IPS-20b (cell line): ENCODE measurements around the gene TNNT1.

Experiments used
- H3K27ac ChIP-seq: one replicate; pipeline ENCODE4 v1.5.1; 2013; ENCODE audit warnings: low read length
- H3K27me3 ChIP-seq: 2 replicates; pipeline ENCODE4 v1.6.1; 2013; ENCODE audit warnings: mild to moderate bottlenecking, low read length, inconsistent platforms; ENCODE audit not compliant: insufficient read depth
- H3K36me3 ChIP-seq: 2 replicates; pipeline ENCODE4 v1.6.1; 2013; ENCODE audit warnings: low read depth, mild to moderate bottlenecking, inconsistent platforms, low read length, moderate library complexity; ENCODE audit not compliant: insufficient read depth
- H3K4me1 ChIP-seq: 2 replicates; pipeline ENCODE4 v1.6.1; 2013; ENCODE audit warnings: mild to moderate bottlenecking, control low read depth, inconsistent platforms, low read length, moderate library complexity; ENCODE audit not compliant: insufficient read depth
- H3K4me3 ChIP-seq: 2 replicates; pipeline ENCODE4 v1.5.1; 2013; ENCODE audit warnings: mild to moderate bottlenecking, low read length, inconsistent platforms
- H3K9ac ChIP-seq: 2 replicates; pipeline ENCODE4 v1.6.1; 2013; ENCODE audit warnings: low read depth, mild to moderate bottlenecking, inconsistent platforms, low read length, moderate library complexity
- H3K9me3 ChIP-seq: 2 replicates; pipeline ENCODE4 v1.6.1; 2013; ENCODE audit warnings: mild to moderate bottlenecking, low read depth, low read length, inconsistent platforms; ENCODE audit not compliant: insufficient read depth

The TNNT1 gene

GRCh38 chr19:55098716-55099556 lies 50.1 kb downstream of the TNNT1 start:
- no peak overlapping the region for H3K27ac ChIP-seq
- H3K9ac ChIP-seq: no peak overlapping the region
- 0 out of 2 replicates have a peak, but pooled peaks cover 2% of the 10 kb centered on the region for H3K4me1 ChIP-seq
- peaks cover 13% of the 10 kb centered on the region; the same call in 1 of the 2 replicates for H3K36me3 ChIP-seq
- no peak overlapping the region for H3K4me3 ChIP-seq
- H3K9me3 ChIP-seq: no peaks in the 10 kb centered on the region
- no peaks in the 10 kb centered on the region for H3K27me3 ChIP-seq

GRCh38 chr19:55097864-55098715 lies 50.9 kb downstream of the TNNT1 start:
- Histone ChIP-seq H3K9ac (no peak overlapping the region; the same call in 1 of the 2 replicates), H3K4me3 (no peak overlapping the region), H3K36me3 (peaks cover 9% of the 10 kb centered on the region; the same call in 1 of the 2 replicates), H3K4me1 (0 out of 2 replicates have a peak, but pooled peaks cover 2% of the 10 kb centered on the region), H3K27me3 (no peaks in the 10 kb centered on the region), H3K27ac (no peak overlapping the region), H3K9me3 (no peaks in the 10 kb centered on the region)

GRCh38 chr19:55096061-55096701 lies 52.8 kb downstream of the TNNT1 start:
- no peak overlapping the region for H3K27ac ChIP-seq
- no peak overlapping the region for H3K9ac ChIP-seq
- H3K27me3 ChIP-seq: no peaks in the 10 kb centered on the region
- H3K9me3 ChIP-seq: no peaks in the 10 kb centered on the region
- H3K36me3 ChIP-seq: peaks cover 1% of the 10 kb centered on the region; the same call in 1 of the 2 replicates
- peaks cover 5% of the 10 kb centered on the region for H3K4me1 ChIP-seq
- no peak overlapping the region for H3K4me3 ChIP-seq

- Histone ChIP-seq H3K4me1 (peaks cover 5% of the 10 kb centered on the region), H3K27me3 (no peaks in the 10 kb centered on the region), H3K27ac (no peak overlapping the region), H3K9me3 (no peaks in the 10 kb centered on the region), H3K9ac (no peak overlapping the region), H3K4me3 (no peak overlapping the region), H3K36me3 (peaks cover 8% of the 10 kb centered on the region; the same call in 1 of the 2 replicates)
These were observed 53.5 kb downstream of the TNNT1 start for GRCh38 chr19:55095260-55096060.

GRCh38 chr19:55094456-55095259 lies 54.3 kb downstream of the TNNT1 start:
- Histone ChIP-seq H3K9me3 (no peaks in the 10 kb centered on the region), H3K36me3 (peaks cover 11% of the 10 kb centered on the region; the same call in 1 of the 2 replicates), H3K4me1 (peaks cover 5% of the 10 kb centered on the region), H3K27me3 (no peaks in the 10 kb centered on the region), H3K9ac (no peak overlapping the region), H3K4me3 (no peak overlapping the region), H3K27ac (no peak overlapping the region)

- Histone ChIP-seq H3K4me3 (peak overlapping the region; percentile 73), H3K36me3 (peaks cover 14% of the 10 kb centered on the region; the same call in 1 of the 2 replicates), H3K4me1 (peaks cover 13% of the 10 kb centered on the region), H3K27ac (peak overlapping the region; percentile 70), H3K27me3 (peaks cover 5% of the 10 kb centered on the region), H3K9ac (peak overlapping the region; percentile 58; the same call in 1 of the 2 replicates), H3K9me3 (no peaks in the 10 kb centered on the region)
These were observed 56.3 kb downstream of the TNNT1 start for GRCh38 chr19:55092423-55093318.

- Histone ChIP-seq H3K4me3 (peak overlapping the region; percentile 73; the same call in 1 of the 2 replicates), H3K36me3 (peaks cover 14% of the 10 kb centered on the region; the same call in 1 of the 2 replicates), H3K9ac (peak overlapping the region; percentile 58; the same call in 1 of the 2 replicates), H3K4me1 (peaks cover 15% of the 10 kb centered on the region), H3K27ac (peak overlapping the region; percentile 70), H3K9me3 (no peaks in the 10 kb centered on the region), H3K27me3 (peaks cover 6% of the 10 kb centered on the region)
These were observed 57.1 kb downstream of the TNNT1 start for GRCh38 chr19:55091955-55092354.

- peaks cover 6% of the 10 kb centered on the region for H3K27me3 ChIP-seq
- peak overlapping the region; percentile 73; the same call in 1 of the 2 replicates for H3K4me3 ChIP-seq
- H3K27ac ChIP-seq: no peak overlapping the region
- H3K4me1 ChIP-seq: peaks cover 15% of the 10 kb centered on the region
- no peak overlapping the region for H3K9ac ChIP-seq
- H3K9me3 ChIP-seq: no peaks in the 10 kb centered on the region
- H3K36me3 ChIP-seq: peaks cover 14% of the 10 kb centered on the region; the same call in 1 of the 2 replicates
These were observed 57.7 kb downstream of the TNNT1 start for GRCh38 chr19:55091126-55091910.

- Histone ChIP-seq H3K4me1 (peaks cover 15% of the 10 kb centered on the region), H3K4me3 (no peak overlapping the region), H3K36me3 (peaks cover 14% of the 10 kb centered on the region; the same call in 1 of the 2 replicates), H3K27me3 (peaks cover 14% of the 10 kb centered on the region), H3K9me3 (no peaks in the 10 kb centered on the region), H3K27ac (no peak overlapping the region), H3K9ac (no peak overlapping the region)
These were observed 58.4 kb downstream of the TNNT1 start for GRCh38 chr19:55090564-55090963.
